Body of pancreas (tissue), 4 donors: ENCODE data around the gene SUGT1. TPM values are rescaled to one million over a fixed set of nuclear protein-coding genes. Genes with fewer than 3 reads are reported as not detected.

Experiments used
- ATAC-seq: fragments of 150-250 bp; one replicate; pipeline ENCODE4 v1.9.1; 2016
- DNase-seq, 4 donors: peaks; one replicate each; pipeline ENCODE4 v3.0.0-alpha.2; 2019
- H3K27ac ChIP-seq, 4 donors: fragments of 200-600 bp; sonication (generic); 1 replicate in 3 of 4; 2 replicates in 1 of 4; pipeline versions ENCODE4 v1.5.1 to v1.6.1; 2016 to 2019; ENCODE audit warnings: mild to moderate bottlenecking in 1 of 4, mixed read lengths in 1 of 4, moderate library complexity in 1 of 4
- H3K27me3 ChIP-seq, 2 donors: fragments of 200-600 bp; sonication (generic); one replicate each; pipeline ENCODE4 v1.6.0; 2016; ENCODE audit warnings: mild to moderate bottlenecking in 1 of 2
- H3K36me3 ChIP-seq, 2 donors: fragments of 200-600 bp; sonication (generic); replicated peaks in 1 of 2; 2 replicates each; pipeline ENCODE4 v1.5.1; 2016; ENCODE audit warnings: low read depth in 2 of 2; ENCODE audit not compliant: insufficient read depth in 1 of 2
- H3K4me1 ChIP-seq: fragments of 200-600 bp; sonication (generic); one replicate; pipeline ENCODE4 v1.6.0; 2016
- H3K4me3 ChIP-seq, 2 donors: fragments of 200-600 bp; sonication (generic); 1 replicate in 1 of 2; 2 replicates in 1 of 2; pipeline ENCODE4 v1.5.1; 2016 to 2019
- H3K9me3 ChIP-seq, 3 donors: fragments of 200-600 bp; sonication (generic); 1 replicate in 2 of 3; 2 replicates in 1 of 3; pipeline ENCODE4 v1.5.1; 2016
- POLR2A ChIP-seq, 3 donors: fragments of 450-650 bp; IDR thresholded peaks; one replicate each; pipeline ENCODE4 v1.6.1; 2016; ENCODE audit warnings: antibody characterized with exemption in 3 of 3, mild to moderate bottlenecking in 2 of 3
- WGBS, 2 donors: methylation state at CpG; one replicate each; pipeline ENCODE4 v1.1.5; 2017; 5-methylcytosine and 5-hydroxymethylcytosine counted together
- intact Hi-C: fragments of 100-400 bp; cut with DNase I; formaldehyde crosslinking; loops from one replicate; pipeline ENCODE4 v1.15.1; 2023
- total RNA-seq, 2 donors: library from RNA; depleted of rRNA; stranded (reverse); fragments of >200 nt; gene quantifications; one replicate each; pipeline ENCODE4 v1.1.0, GENCODE V29; 2016
- TF ChIP-seq, protein P1 (sequence below), 7 experiments: fragments of 450-650 bp in 4 of 7; fragments of 200-600 bp in 3 of 7; sonication (generic) in 3 of 7; IDR thresholded peaks; one replicate each; pipeline ENCODE4 v1.5.1; 2016 to 2019; ENCODE audit warnings: antibody characterized with exemption in 7 of 7

The SUGT1 gene
- total RNA-seq, 2 donors from 2014 or later = 12.5 to 31.4 TPM

DNA sequence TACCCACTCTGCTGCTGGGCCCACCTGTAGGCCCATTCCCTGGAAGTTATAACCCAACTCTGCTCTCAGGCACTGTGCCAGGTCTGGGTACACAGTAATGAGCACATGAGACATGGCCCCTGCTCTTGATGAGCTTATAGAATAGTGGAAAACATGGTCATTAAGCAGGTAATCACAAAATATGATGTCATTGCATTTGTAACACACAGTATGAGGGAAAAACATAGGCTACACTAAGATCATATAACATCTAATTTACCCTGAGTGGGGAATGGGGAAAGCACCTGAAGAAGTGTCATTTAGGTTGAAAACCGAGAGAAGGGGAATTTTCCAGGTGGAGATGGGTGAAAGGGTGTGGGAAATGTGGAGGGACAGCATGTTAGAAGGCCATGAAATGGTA lies 90.9 kb downstream of the SUGT1 start:
- ATAC-seq = no peak
- TF ChIP-seq POLR2A (IDR thresholded peaks at IDR 0.05) = no peak
- TF ChIP-seq, protein P1, sequence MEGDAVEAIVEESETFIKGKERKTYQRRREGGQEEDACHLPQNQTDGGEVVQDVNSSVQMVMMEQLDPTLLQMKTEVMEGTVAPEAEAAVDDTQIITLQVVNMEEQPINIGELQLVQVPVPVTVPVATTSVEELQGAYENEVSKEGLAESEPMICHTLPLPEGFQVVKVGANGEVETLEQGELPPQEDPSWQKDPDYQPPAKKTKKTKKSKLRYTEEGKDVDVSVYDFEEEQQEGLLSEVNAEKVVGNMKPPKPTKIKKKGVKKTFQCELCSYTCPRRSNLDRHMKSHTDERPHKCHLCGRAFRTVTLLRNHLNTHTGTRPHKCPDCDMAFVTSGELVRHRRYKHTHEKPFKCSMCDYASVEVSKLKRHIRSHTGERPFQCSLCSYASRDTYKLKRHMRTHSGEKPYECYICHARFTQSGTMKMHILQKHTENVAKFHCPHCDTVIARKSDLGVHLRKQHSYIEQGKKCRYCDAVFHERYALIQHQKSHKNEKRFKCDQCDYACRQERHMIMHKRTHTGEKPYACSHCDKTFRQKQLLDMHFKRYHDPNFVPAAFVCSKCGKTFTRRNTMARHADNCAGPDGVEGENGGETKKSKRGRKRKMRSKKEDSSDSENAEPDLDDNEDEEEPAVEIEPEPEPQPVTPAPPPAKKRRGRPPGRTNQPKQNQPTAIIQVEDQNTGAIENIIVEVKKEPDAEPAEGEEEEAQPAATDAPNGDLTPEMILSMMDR (IDR thresholded peaks at IDR 0.05) = no peak

DNA sequence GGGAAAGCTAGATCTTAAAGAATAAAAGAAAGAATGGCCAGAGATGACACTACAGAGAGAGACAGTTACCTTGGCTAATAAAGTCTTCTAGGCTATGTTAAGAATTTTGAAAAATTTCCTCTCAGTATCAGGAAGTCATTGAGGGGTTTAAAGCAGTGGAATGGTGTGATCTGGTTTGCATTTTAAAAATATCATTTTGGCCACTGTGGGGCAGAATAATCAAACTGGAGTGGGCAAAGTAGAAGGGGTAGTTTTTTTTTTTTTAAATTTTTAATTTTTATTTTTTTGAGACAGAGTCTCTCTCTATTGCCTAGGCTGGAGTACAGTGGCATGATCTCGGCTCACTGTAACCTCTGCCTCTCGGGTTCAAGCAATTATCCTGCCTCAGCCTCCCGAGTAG lies 91.4 kb downstream of the SUGT1 start:
- Histone ChIP-seq H3K4me1 (peaks cover 5% of the 10 kb centered on the region), H3K36me3 (no peaks in the 10 kb centered on the region), H3K27me3 (peaks cover 0 to 10% of the 10 kb centered on the region in 2 donors), H3K9me3 (no peaks in the 10 kb centered on the region), H3K27ac (no peak overlapping the region), H3K4me3 (no peak overlapping the region)
- intact Hi-C loops = no loop called here
- WGBS, 2 donors = 83 to 85% methylated on average over 3 of the region's 3 CpGs
- ATAC-seq (no peak), DNase-seq (no peak)
- TF ChIP-seq POLR2A (IDR thresholded peaks at IDR 0.05) = no peak
- TF ChIP-seq, protein P1 (IDR thresholded peaks at IDR 0.05) = no peak

More for the DNA sequence above, 90.9 kb downstream of the SUGT1 start:
- Histone ChIP-seq H3K4me3 (no peak overlapping the region), H3K36me3 (no peaks in the 10 kb centered on the region), H3K27me3 (peaks cover 0 to 15% of the 10 kb centered on the region in 2 donors), H3K27ac (no peak overlapping the region), H3K9me3 (no peaks in the 10 kb centered on the region), H3K4me1 (peaks cover 9% of the 10 kb centered on the region)
- DNase-seq = no peak
- 49 to 52% methylated on average over 1 of the region's 1 CpG for WGBS, 2 donors
- intact Hi-C loops = no loop called here

DNA sequence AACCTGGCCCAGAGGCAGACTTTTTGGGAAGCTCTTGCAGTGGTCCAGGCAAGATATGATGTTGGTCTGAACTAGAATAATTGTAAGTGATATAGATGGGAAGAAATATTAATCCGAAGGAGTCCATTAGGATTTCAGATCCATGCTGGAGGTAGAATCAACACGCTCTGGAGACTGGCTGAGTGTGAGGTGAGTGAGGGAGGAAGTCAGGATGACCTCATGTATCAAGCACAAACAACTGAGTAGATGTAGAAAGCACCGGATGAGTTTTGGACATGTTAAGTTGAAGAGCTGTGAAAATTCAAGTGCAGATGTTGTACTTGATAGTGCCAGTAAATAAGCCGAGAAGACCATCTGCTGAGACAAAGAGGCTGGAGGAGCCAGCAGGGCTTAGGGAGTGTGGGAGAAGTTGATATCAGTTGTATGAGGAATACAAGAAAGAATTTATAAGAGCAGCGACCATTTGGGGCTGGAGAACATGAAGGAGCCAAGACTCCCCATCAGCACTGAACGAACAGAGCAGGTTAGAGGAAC lies 92.3 kb downstream of the SUGT1 start:
- H3K9me3 ChIP-seq = no peaks in the 10 kb centered on the region
- no peaks in the 10 kb centered on the region for H3K4me1 ChIP-seq
- WGBS, 2 donors = 62% methylated on average over 6 of the region's 6 CpGs
- H3K27me3 ChIP-seq = peaks cover 0 to 1% of the 10 kb centered on the region in 2 donors
- TF ChIP-seq, protein P1 (IDR thresholded peaks at IDR 0.05) = no peak
- TF ChIP-seq POLR2A (IDR thresholded peaks at IDR 0.05) = no peak
- H3K4me3 ChIP-seq = no peak overlapping the region
- DNase-seq (no peak), ATAC-seq (peak; percentile 18)
- H3K36me3 ChIP-seq = no peaks in the 10 kb centered on the region
- H3K27ac ChIP-seq = no peak overlapping the region
- intact Hi-C loops = no loop called here

DNA sequence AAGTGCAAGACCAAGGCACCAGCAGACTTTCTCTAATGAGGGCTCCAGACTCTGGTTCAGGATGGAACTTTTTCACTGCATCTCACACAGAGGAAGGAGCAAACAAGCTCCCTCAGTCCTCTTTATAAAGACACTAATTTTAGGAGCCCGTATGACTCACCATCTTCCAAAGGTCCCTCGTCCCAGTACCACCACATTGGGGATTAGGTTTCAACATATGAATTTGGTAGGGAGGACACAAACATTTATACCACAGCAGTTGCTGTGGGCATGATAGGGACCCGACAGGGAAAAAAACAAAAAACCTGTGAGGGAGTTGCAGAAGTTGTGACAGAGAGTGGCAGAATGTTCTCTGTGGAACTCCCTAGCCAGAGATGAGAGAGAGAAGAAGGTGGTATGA lies 93.5 kb downstream of the SUGT1 start:
- no peaks in the 10 kb centered on the region for H3K4me1 ChIP-seq

More for the DNA sequence above, 93.5 kb downstream of the SUGT1 start:
- no peak overlapping the region for H3K27ac ChIP-seq
- no peaks in the 10 kb centered on the region for H3K27me3 ChIP-seq
- ATAC-seq (no peak), DNase-seq (no peak)
- no peak overlapping the region for H3K4me3 ChIP-seq
- WGBS, 2 donors = 39% methylated on average over 3 of the region's 3 CpGs
- no peaks in the 10 kb centered on the region for H3K36me3 ChIP-seq
- no peaks in the 10 kb centered on the region for H3K9me3 ChIP-seq
- intact Hi-C loops = no loop called here
- TF ChIP-seq POLR2A (IDR thresholded peaks at IDR 0.05) = no peak
- TF ChIP-seq, protein P1 (IDR thresholded peaks at IDR 0.05) = no peak
